NCI-H526 (cell line): ENCODE measurements around the gene RHCE.
A peak's percentile ranks its signal among the peaks of the same experiment; 100 is the strongest.
"Not testable (repeated sequence)": the region's sequence is repeated elsewhere in the genome, so short reads cannot be mapped to it uniquely, and the experiment has no call there.

Experiments
- DNase-seq, 2 experiments: peaks; one replicate each; lab custom pipeline; 2025; lab: John Stamatoyannopoulos, UW

RHCE gene

DNA sequence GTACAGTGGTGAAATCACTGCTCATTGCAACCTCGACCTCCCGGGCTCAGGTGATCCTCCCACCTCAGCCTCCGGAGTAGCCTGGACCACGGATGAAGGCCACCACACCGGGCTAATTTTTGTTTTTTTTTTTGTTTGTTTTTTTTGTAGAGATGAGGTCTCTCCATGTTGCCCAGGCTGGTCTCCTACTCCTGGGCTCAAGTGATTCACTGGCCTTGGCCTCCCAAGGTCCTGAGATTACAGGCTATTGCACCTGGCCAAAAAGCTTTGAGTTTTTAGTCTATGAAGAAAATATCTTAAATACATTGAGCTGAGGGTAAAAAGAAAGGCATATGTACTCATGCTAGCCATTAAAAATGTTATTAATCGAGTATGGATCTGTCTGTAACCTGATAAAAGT lies 78.9 kb downstream of the RHCE start:
- DNase-seq, result no peak

DNA sequence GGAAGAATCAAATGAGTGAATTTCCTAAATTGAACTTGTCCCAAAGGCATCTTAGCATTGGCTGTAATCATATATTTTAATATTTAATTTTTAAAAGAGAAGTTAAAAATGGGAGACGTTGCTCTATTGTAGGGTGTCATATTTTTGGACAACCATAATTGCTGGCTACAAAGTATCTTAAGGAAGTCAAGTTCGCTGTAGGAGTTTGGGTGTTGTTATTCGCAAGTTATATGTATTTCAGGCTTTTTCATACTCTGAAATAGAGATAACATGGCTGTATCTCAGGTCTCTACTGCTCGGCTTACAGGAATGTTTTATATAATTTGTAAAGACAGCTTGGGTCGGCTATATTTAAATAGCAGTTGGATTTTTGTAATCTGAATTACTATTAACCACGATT lies 81.6 kb downstream of the RHCE start:
- no peak for DNase-seq

- peak; percentile 73 to 94 for DNase-seq
Observed at GRCh38 chr1:25338188-25338981, 82.2 kb downstream of the RHCE start, which contains the start of gene TMEM50A. TSS of gene TMEM50A (plus strand) at chr1:25338334. CDS start at chr1:25340487, 2,153 bp downstream.

DNA sequence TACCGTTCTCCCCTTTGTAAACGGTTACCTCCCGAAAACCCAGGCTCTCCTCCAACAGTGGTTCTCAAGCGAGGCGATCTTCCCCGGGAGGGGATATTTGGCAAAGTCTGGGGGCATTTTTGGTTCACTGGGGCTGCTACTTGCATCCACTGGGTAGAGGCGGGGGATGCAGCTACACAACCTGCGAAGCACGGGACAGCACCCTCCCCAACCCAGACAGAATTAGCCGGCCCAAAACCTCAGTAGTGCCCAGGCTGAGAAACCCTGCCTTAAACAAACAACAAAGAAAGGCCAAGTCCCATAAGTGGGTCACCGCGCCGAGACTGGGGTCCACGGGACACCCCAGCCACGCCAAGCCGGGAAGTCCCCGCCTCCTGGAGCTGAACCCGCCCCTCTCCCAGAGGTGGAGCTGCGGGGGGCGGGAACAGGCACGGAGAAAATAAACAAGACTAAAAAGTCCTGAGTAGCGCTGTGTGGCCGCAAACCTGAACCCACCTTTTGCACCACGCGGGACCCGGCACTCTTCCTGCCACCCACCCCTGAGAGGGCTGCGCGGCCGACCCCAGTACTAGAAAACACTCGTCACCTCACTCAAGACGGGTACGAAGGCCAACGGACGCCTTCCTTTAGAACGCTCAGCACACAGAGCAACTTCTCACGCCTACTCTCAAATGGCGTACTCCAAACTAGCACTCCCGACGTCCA lies 83.0 kb downstream of the RHCE start:
- DNase-seq, result not testable (repeated sequence)

DNA sequence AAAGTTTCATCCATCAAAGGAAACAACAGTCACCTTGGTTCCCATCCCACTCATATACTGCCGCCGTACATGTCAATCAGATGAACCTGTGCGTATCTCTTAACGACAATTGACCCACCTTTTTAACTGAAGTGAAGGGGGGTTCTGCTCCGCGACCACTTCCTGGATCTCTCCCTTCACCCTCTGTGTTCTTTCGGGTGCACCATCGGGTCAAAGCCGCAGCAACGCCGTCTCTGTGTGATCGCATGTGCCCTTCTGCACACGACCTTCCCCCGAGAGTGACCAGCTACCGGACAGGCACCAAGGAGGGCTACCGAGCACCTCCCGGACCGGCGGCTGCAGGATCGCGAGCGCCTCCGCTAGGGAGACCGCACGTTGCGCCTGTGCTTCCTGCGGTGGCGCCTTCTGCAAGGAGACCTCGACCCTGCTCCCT lies 83.7 kb downstream of the RHCE start:
- peak in 1 of 2 experiments; percentile 29 for DNase-seq

DNA sequence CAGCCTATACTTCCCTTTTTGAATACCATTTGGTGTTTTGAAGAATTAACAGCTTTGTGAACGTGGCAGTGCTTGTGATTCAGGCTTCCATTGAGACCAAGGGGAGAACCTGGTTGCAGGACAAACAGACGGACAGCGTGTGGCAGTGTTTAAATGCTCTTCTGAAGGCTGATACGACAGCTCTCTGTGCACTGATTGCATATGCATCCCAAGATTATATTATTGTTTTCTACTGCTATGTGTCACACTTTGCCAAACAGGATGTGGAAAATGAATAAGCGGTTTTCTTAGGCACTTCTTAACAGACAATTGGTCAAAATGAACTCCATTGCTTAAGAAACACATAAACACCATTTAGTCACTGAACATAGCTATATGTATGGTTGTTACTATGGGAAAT lies 90.7 kb downstream of the RHCE start:
- DNase-seq, result peak in 1 of 2 experiments; percentile 4

DNA sequence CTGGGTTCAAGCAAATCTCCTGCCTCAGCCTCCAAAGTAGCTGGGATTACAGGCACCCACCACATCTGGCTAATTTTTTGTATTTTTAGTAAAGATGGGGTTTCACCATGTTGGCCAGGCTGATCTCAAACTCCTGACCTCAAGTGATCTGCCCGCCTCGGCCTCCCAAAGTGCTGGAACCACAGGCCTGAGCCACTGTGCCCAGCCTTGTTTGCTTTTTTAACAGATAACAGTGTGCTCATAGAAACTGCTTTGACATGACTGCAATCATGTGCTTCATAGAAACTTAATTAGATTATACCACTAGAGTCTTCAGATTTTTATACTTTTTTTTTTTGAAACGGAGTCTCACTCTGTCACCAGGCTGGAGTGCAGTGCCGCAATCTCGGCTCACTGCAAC lies 91.3 kb downstream of the RHCE start:
- not testable (repeated sequence) for DNase-seq

DNA sequence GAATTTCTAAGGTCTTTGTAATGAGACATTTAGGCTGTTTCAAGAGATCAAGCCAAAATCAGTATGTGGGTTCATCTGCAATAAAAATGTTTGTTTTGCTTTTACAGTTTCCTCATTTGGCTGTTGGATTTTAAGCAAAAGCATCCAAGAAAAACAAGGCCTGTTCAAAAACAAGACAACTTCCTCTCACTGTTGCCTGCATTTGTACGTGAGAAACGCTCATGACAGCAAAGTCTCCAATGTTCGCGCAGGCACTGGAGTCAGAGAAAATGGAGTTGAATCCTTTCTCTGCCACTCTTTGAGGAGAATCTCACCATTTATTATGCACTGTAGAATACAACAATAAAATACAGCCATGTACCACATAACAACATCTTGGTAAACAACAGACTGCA lies 91.8 kb downstream of the RHCE start:
- DNase-seq, result not testable (repeated sequence)

- DNase-seq, result not testable (repeated sequence)
Observed at GRCh38 chr1:25327864-25328790, 92.5 kb downstream of the RHCE start.

GRCh38 chr1:25324407-25324806 lies 96.2 kb downstream of the RHCE start:
- DNase-seq, result not testable (repeated sequence)

- DNase-seq, result not testable (repeated sequence)
Observed at GRCh38 chr1:25322127-25322526, 98.5 kb downstream of the RHCE start.

DNA sequence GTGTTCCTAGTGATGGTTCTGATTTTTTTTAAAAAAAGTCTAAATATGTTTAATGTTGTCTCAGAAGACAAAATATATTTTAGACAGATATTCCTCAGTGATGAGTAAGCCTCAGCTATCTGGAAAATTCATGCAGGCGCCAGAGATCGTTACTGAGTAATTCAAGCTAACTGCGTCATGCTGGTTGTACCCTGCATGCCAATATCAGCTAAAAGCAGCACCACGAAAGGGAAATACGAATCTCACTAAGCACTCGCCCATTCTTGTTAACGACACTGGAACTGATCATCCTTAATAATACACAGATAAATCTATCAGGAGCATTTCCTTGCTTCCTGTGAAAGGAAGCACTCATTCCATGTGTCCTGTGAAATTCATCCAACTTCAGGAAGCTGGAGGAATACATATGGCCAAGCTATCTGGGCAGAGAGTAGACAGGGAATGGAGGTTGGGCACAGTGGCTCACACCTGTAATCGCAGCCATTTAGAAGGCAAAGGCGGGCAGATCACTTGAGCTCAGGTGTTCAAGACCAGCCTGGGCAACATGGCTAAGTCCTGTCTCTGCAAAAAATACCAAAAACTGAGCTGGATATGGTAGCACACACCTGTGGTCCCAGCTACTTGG lies 100.2 kb downstream of the RHCE start:
- not testable (repeated sequence) for DNase-seq

DNA sequence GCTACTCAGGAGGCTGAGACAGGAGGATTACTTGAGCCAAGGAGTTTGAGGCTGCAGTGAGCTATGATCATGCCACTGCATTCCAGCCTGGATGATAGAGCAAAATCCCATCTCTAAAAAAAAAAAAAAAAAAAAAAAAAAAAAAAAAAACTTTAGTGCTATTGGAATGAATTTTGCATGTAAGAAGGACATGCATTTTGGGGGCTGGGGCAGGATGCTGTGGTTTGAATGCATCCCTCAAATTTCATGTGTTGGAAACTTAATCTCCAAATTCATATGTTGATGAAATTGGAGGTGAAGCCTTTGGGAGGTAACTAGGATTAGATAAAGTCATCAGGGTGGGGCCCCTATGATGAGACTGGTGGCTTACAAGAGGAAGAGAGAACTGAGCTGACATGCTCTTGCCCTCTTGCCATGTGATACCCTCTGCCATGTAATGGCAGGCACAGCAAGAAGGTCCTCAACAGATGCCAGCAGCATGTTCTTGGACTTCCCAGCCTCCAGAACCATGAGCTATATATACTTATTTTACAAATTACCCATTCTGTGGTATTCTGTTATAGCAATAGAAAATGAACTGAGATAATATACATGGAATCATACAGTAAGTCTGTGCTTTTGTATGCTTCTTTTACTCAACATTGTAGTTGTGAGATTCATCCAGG lies 107.7 kb downstream of the RHCE start:
- not testable (repeated sequence) for DNase-seq
